Cortex of kidney (tissue), 1 donor: ENCODE measurements around the gene PNMA3.
"Not testable (repeated sequence)": the region's sequence is repeated elsewhere in the genome, so short reads cannot be mapped to it uniquely, and the experiment has no call there.

Source experiments
- DNase-seq: peaks from one replicate; lab custom pipeline; 2025; lab: John Stamatoyannopoulos, UW

The PNMA3 gene

GRCh38 chrX:153074262-153074899 lies 18.1 kb downstream of the PNMA3 start:
- DNase-seq = no peak

DNA sequence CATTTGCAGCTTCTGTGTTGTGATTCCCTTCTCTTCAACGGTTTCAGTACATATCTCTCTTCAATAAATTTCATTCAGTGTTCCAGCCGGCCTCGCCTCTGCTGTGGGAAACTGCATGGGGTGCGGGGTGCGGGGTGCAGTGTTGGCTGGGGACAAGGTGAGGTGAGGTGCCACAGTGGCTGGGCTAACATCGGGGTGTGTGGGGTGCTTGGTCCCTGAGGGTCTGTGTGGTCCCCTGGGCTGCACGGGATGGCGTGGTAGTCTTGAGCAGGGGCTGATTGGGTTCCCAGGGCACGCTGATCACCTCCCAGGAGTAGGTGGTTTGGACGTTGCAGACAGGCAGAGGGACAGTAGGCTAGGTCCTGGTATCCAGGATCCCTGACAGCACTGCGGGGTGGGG lies 18.7 kb downstream of the PNMA3 start:
- DNase-seq = no peak

DNA sequence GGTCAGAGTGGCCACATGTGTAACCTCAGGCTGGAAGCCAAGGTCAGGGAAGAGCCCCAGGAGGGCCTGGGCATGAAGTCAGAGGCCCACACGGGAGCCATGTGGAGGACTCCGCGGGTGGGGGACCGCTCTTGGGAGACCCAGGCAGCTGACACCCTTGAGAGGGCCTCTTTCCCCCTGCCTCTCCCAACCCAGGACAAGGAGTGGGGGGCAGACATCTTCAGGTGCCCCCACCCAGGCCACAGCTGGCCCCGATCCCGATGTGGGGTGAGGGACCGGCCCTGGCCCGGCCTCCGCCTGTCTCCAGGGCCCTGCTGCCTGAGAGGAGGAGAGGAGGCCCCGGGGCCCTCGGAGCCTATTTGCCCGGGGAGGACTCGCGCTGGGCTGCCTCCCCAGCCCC lies 19.1 kb downstream of the PNMA3 start:
- no peak for DNase-seq

DNA sequence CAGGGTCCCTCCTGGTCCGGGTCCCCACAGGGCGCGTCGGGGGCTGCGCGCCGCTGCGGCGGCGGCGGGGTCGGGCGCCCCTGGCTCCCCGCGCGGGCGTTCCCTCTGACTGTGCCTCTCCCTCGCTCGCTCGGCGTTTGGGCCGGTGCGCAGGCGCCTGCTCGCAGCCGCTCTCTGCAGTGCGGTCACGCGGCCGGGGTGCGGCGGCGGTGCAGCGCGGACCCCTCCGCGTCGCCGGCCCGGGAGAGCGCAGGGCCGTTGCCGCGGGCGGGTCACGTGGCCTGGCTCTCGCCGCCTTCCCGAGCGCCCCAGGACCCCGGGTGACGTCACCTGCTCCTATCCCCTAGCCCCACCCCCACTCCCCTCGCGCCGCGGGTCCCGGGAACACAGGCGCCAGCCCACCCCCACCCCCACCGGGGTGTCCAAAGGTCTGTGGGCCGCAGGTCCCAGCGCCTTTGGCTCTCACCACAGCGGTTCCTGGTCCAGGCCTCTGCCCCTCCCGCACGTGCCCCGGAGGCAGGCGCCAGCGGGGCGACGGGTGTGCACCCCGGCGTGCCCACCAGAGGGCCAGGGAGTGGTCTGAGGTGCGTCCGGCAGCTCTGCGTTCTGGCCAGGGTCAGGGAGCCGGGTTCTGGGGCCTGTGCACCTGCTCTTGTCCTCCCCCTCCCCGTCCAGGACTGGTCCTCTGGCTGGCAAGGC lies 21.3 kb downstream of the PNMA3 start:
- DNase-seq = not testable (repeated sequence)

- not testable (repeated sequence) for DNase-seq
Measured at GRCh38 chrX:153083238-153083923, 27.1 kb downstream of the PNMA3 start.

GRCh38 chrX:153102418-153102817 lies 46.1 kb downstream of the PNMA3 start:
- no peak for DNase-seq

DNA sequence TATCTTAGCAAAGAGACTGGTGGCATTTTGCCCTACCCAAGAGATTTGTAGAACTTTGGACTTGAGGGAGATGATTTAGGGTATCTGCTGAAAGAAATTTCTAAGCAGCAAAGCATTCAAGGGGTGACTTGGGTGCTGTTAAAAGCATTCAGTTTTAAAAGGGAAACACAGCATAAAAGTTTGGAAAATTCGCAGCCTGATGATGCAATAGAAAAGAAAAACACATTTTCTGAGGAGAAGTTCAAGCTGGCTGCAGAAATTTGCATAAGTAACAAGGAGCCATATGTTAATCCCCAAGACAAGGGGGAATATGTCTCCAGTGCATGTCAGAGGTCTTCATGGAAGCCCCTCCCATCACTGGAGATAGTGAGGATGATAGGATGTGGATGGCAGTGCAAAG lies 48.7 kb downstream of the PNMA3 start:
- not testable (repeated sequence) for DNase-seq

- not testable (repeated sequence) for DNase-seq
Measured at GRCh38 chrX:153106092-153106801, 50.0 kb downstream of the PNMA3 start.
